H1 (cell line): Measurements from ENCODE around the gene MAST2. TPM values are rescaled to one million over a fixed set of nuclear protein-coding genes. Genes with fewer than 3 reads are reported as not detected.

Experiments
- CTCF ChIA-PET: fragments of 300-600 bp; sonication (Branson Sonifier 250); formaldehyde crosslinking; loops from one replicate; lab custom pipeline; 2021; ENCODE audit not compliant: partially characterized antibody; lab: Charles Lee
- POLR2A ChIA-PET: fragments of 300-600 bp; sonication (Branson Sonifier 250); formaldehyde crosslinking; loops from one replicate; lab custom pipeline; 2021; ENCODE audit warnings: inconsistent platforms; ENCODE audit not compliant: partially characterized antibody; lab: Charles Lee
- DNase-seq, 2 experiments: peaks; one replicate each; pipeline versions ENCODE4 v3.0.0 to v3.0.0-alpha.2; 2010 to 2022; ENCODE audit warnings: low spot score in 2 of 2, low read depth in 1 of 2, mixed read lengths in 1 of 2
- FAIRE-seq: peaks from 2 replicates; lab custom pipeline; 2011; peaks lifted over from hg19 to GRCh38; lab: Jason Lieb, UNC
- H2AFZ ChIP-seq: 2 replicates; pipeline ENCODE4 v1.8.1; 2012; ENCODE audit warnings: low read length, inconsistent platforms
- H2AK5ac ChIP-seq: 2 replicates; pipeline ENCODE4 v1.6.1; 2013; ENCODE audit warnings: low read depth, low read length
- H2BK120ac ChIP-seq: replicated peaks from 2 replicates; pipeline ENCODE3; 2013; ENCODE audit warnings: low read depth, low read length, inconsistent platforms
- H2BK12ac ChIP-seq: 2 replicates; pipeline ENCODE4 v1.6.1; 2013; ENCODE audit warnings: low read depth, low read length
- H2BK15ac ChIP-seq: 2 replicates; pipeline ENCODE4 v1.6.1; 2013; ENCODE audit warnings: low read length
- H2BK20ac ChIP-seq: 2 replicates; pipeline ENCODE4 v1.6.1; 2013; ENCODE audit warnings: low read length
- H2BK5ac ChIP-seq: 2 replicates; pipeline ENCODE4 v1.6.1; 2013; ENCODE audit warnings: low read depth, low read length
- H3K14ac ChIP-seq: 2 replicates; pipeline ENCODE4 v1.6.1; 2013; ENCODE audit warnings: inconsistent platforms; ENCODE audit not compliant: insufficient read length
- H3K18ac ChIP-seq: 2 replicates; pipeline ENCODE4 v1.6.1; 2013; ENCODE audit warnings: low read length; ENCODE audit errors: extremely low read depth
- H3K23ac ChIP-seq: 2 replicates; pipeline ENCODE4 v1.6.1; 2013; ENCODE audit warnings: inconsistent platforms; ENCODE audit not compliant: insufficient read length
- H3K23me2 ChIP-seq: 2 replicates; pipeline ENCODE4 v1.6.1; 2013; ENCODE audit warnings: low read depth, low read length
- H3K27ac ChIP-seq: 2 replicates; pipeline ENCODE4 v1.6.1; 2011; ENCODE audit warnings: low read depth, low read length, inconsistent platforms
- H3K27me3 ChIP-seq, 4 experiments: replicated peaks in 1 of 4; 1 replicate in 1 of 4; 2 replicates in 3 of 4; pipeline versions ENCODE4 v1.6.1 to v1.8.1; 2011 to 2013; ENCODE audit warnings: low read length in 3 of 4, mild to moderate bottlenecking in 3 of 4, inconsistent platforms in 2 of 4, mixed read lengths in 2 of 4, moderate library complexity in 1 of 4; ENCODE audit not compliant: control insufficient read depth in 3 of 4, insufficient read depth in 3 of 4; ENCODE audit errors: extremely low read depth in 1 of 4
- H3K36me3 ChIP-seq, 4 experiments: 2 replicates each; pipeline versions ENCODE4 v1.6.1 to v1.8.1; 2011 to 2013; ENCODE audit warnings: mild to moderate bottlenecking in 4 of 4, low read length in 3 of 4, moderate library complexity in 2 of 4, control low read depth in 1 of 4, inconsistent platforms in 1 of 4; ENCODE audit not compliant: insufficient read depth in 4 of 4, control insufficient read depth in 2 of 4
- H3K4ac ChIP-seq: replicated peaks from 2 replicates; pipeline ENCODE3; 2013; ENCODE audit warnings: low read length, low read depth, mixed read lengths, inconsistent platforms; ENCODE audit not compliant: insufficient read length
- H3K4me1 ChIP-seq, 4 experiments: replicated peaks in 1 of 4; 1 replicate in 1 of 4; 2 replicates in 3 of 4; pipeline versions ENCODE4 v1.6.1 to v1.8.1; 2011 to 2013; ENCODE audit warnings: low read length in 3 of 4, inconsistent platforms in 2 of 4, mixed read lengths in 1 of 4; ENCODE audit not compliant: insufficient read depth in 4 of 4, control insufficient read depth in 3 of 4
- H3K4me2 ChIP-seq, 2 experiments: 2 replicates each; pipeline versions ENCODE4 v1.6.1 to v1.8.1; 2011 to 2013; ENCODE audit warnings: low read depth in 2 of 2, low read length in 2 of 2, control low read depth in 1 of 2, inconsistent platforms in 1 of 2, mild to moderate bottlenecking in 1 of 2; ENCODE audit not compliant: insufficient read depth in 1 of 2
- H3K4me3 ChIP-seq, 4 experiments: fragments of 200-600, 300-600 bp in 1 of 4; sonication (generic), shearing (Covaris generic), sonication (Bioruptor Twin) in 1 of 4; 2 replicates each; pipeline versions ENCODE4 v1.5.1 to v1.8.1; 2011 to 2016; ENCODE audit warnings: low read length in 4 of 4, low read depth in 3 of 4, control low read depth in 2 of 4, inconsistent platforms in 2 of 4, mild to moderate bottlenecking in 2 of 4, mixed read lengths in 1 of 4, moderate library complexity in 1 of 4; ENCODE audit not compliant: insufficient read depth in 2 of 4; ENCODE audit errors: extremely low read depth in 1 of 4
- H3K56ac ChIP-seq: replicated peaks from 2 replicates; pipeline ENCODE3; 2013; ENCODE audit warnings: low read depth, mild to moderate bottlenecking, mixed read lengths, low read length, inconsistent platforms; ENCODE audit not compliant: insufficient read length
- H3K79me1 ChIP-seq: 2 replicates; pipeline ENCODE4 v1.6.1; 2013; ENCODE audit warnings: low read depth, low read length, control low read depth
- H3K79me2 ChIP-seq, 2 experiments: 2 replicates each; pipeline versions ENCODE4 v1.6.1 to v1.8.1; 2012 to 2013; ENCODE audit warnings: low read length in 2 of 2, mild to moderate bottlenecking in 2 of 2, inconsistent platforms in 1 of 2; ENCODE audit not compliant: insufficient read depth in 2 of 2, control insufficient read depth in 1 of 2
- H3K9ac ChIP-seq, 4 experiments: replicated peaks in 1 of 4; 1 replicate in 1 of 4; 2 replicates in 3 of 4; pipeline versions ENCODE4 v1.6.1 to v1.8.1; 2011 to 2013; ENCODE audit warnings: low read depth in 3 of 4, low read length in 3 of 4, control low read depth in 2 of 4, mild to moderate bottlenecking in 2 of 4, moderate library complexity in 2 of 4, inconsistent platforms in 1 of 4; ENCODE audit errors: extremely low read depth in 1 of 4
- H3K9me3 ChIP-seq, 2 experiments: 2 replicates each; pipeline versions ENCODE4 v1.6.1 to v1.8.1; 2012 to 2013; ENCODE audit warnings: mild to moderate bottlenecking in 2 of 2, moderate library complexity in 2 of 2, control low read depth in 1 of 2, inconsistent platforms in 1 of 2, low read depth in 1 of 2, low read length in 1 of 2, mixed read lengths in 1 of 2; ENCODE audit not compliant: insufficient read depth in 2 of 2
- H4K20me1 ChIP-seq, 2 experiments: replicated peaks in 1 of 2; 2 replicates each; pipeline versions ENCODE3 to v1.8.1; 2011 to 2013; ENCODE audit warnings: inconsistent platforms in 2 of 2, low read length in 2 of 2, mild to moderate bottlenecking in 1 of 2; ENCODE audit not compliant: insufficient read depth in 2 of 2, control insufficient read depth in 1 of 2
- H4K5ac ChIP-seq: 2 replicates; pipeline ENCODE4 v1.6.1; 2013; ENCODE audit warnings: low read length, low read depth, mixed read lengths, inconsistent platforms; ENCODE audit not compliant: insufficient read length
- H4K8ac ChIP-seq: 2 replicates; pipeline ENCODE4 v1.8.0; 2013; ENCODE audit warnings: mild to moderate bottlenecking, moderate library complexity, low read length, inconsistent platforms; ENCODE audit not compliant: insufficient read depth; ENCODE audit errors: extremely low read depth
- H4K91ac ChIP-seq: replicated peaks from 2 replicates; pipeline ENCODE3; 2013; ENCODE audit warnings: low read length, mixed read lengths, inconsistent platforms; ENCODE audit not compliant: insufficient read length
- KDM1A ChIP-seq: fragments of 200-600, 300-600 bp; sonication (generic); IDR thresholded peaks from 2 replicates; pipeline ENCODE4 v1.7.1; 2016; ENCODE audit warnings: mild to moderate bottlenecking, low read length, borderline replicate concordance
- POLR2AphosphoS5 ChIP-seq: IDR thresholded peaks from 2 replicates; pipeline ENCODE4 v1.6.1; 2011; ENCODE audit warnings: low read depth, low read length
- SP2 ChIP-seq: IDR thresholded peaks from 2 replicates; pipeline ENCODE4 v1.6.1; 2012; ENCODE audit warnings: mild to moderate bottlenecking, low read length, inconsistent platforms
- TBP ChIP-seq: IDR thresholded peaks from 2 replicates; pipeline ENCODE4 v1.6.1; 2011; ENCODE audit warnings: low read depth, low read length, improper control_type of control experiment
- WGBS, 2 experiments: shearing (Covaris generic) in 1 of 2; methylation state at CpG; one replicate each; pipeline versions ENCODE4 v1.1.6 to v1.1.7; 2013 to 2015; ENCODE audit warnings: low lambda C conversion rate in 2 of 2, mixed read lengths in 2 of 2, inconsistent platforms in 1 of 2, low coverage in 1 of 2, missing lambda C conversion rate in 1 of 2; ENCODE audit not compliant: insufficient replicate concordance in 2 of 2, insufficient coverage in 1 of 2, insufficient read length in 1 of 2; ENCODE audit errors: extremely low coverage in 1 of 2, missing lambda C conversion rate in 1 of 2; 5-methylcytosine and 5-hydroxymethylcytosine counted together
- polyA plus RNA-seq, 7 experiments: library from polyadenylated mRNA; depleted of rRNA in 3 of 7; stranded (reverse) in 5 of 7; unstranded in 2 of 7; fragments of >200 nt in 5 of 7; fragments of 200-250 nt in 2 of 7; gene quantifications; 1 replicate in 5 of 7; 2 replicates in 1 of 7; 4 replicates in 1 of 7; pipeline versions ENCODE4 v1.2.1 to v1.2.3, GENCODE V29; 2011 to 2013; ENCODE audit warnings: missing spikeins in 2 of 7, mixed read lengths in 2 of 7
- total RNA-seq: library from RNA; stranded (reverse); fragmentation: NEBNext Ultra II Directional; extraction: Animal tissue kit (Norgen Biotek cat#: 25700); gene quantifications from 2 replicates; pipeline ENCODE4 v1.2.1, GENCODE V29; 2021

The MAST2 gene
- total and polyA plus RNA-seq, 2 of the 8 experiments (the other 6 are each of a cell fraction or from before 2014, with no cell fraction given), result 20.5 to 35.4 TPM

- Histone ChIP-seq H4K91ac (no peak overlapping the region), H2BK20ac (no peak overlapping the region), H2BK12ac (no peak overlapping the region), H2BK5ac (no peak overlapping the region), H2BK15ac (no peak overlapping the region), H3K18ac (no peak overlapping the region), H3K79me2 (peaks cover 0 to 43% of the 10 kb centered on the region in 2 experiments; a peak in 3 of 4 replicates), H3K36me3 (peaks cover 0 to 2% (median 0%) of the 10 kb centered on the region in 4 experiments; a peak in 1 of 8 replicates), H2AK5ac (no peak overlapping the region), H4K20me1 (peaks cover 2% of the 10 kb centered on the region in 2 experiments), H3K27ac (no peak overlapping the region), H3K23me2 (no peaks in the 10 kb centered on the region), H4K5ac (no peak overlapping the region), H3K9ac (no peak overlapping the region), H4K8ac (no peak overlapping the region), H3K4me3 (no peak overlapping the region), H3K79me1 (no peaks in the 10 kb centered on the region), H3K14ac (no peak overlapping the region), H3K4me1 (peaks cover 0 to 8% (median 0%) of the 10 kb centered on the region in 4 experiments; a peak in 3 of 7 replicates), H3K27me3 (no peaks in the 10 kb centered on the region), H3K4ac (no peak overlapping the region), H3K56ac (no peak overlapping the region), H2AFZ (no peak overlapping the region), H3K4me2 (no peak overlapping the region), H3K23ac (no peak overlapping the region), H3K9me3 (no peaks in the 10 kb centered on the region; a peak in 1 of 4 replicates), H2BK120ac (no peak overlapping the region)
- no peak for DNase-seq
- TF ChIP-seq KDM1A, result no peak
- TF ChIP-seq SP2, result no peak
- TF ChIP-seq POLR2AphosphoS5, result no peak
- TF ChIP-seq TBP, result no peak
- POLR2A ChIA-PET, result no interaction called here
- no peak for FAIRE-seq
- CTCF ChIA-PET, result no interaction called here
- WGBS, 2 experiments, result 93% methylated on average over 2 of the region's 2 CpGs; no CpG with 5 or more reads in 1 of the 2 experiments
Observed at GRCh38 chr1:45850017-45850416, 46.6 kb downstream of the MAST2 start.
